Cardiac fibroblast (primary cell): ENCODE measurements around the gene PRRG4.
A peak's percentile ranks its signal among the peaks of the same experiment; 100 is the strongest.

Experiments
- DNase-seq, 2 donors: peaks; one replicate each; pipeline versions ENCODE4 v3.0.0 to v3.0.0-alpha.2; 2010; ENCODE audit warnings: low read depth in 2 of 2
- H3K4me3 ChIP-seq, 2 donors: replicated peaks in 1 of 2; 1 replicate in 1 of 2; 2 replicates in 1 of 2; pipeline ENCODE4 v1.5.1; 2011; ENCODE audit warnings: low read depth in 2 of 2, low read length in 2 of 2, mild to moderate bottlenecking in 2 of 2, moderate library complexity in 1 of 2
- TF ChIP-seq, protein P1 (sequence below): IDR thresholded peaks from one replicate; pipeline ENCODE4 v1.5.1; 2011; ENCODE audit warnings: low read depth, mild to moderate bottlenecking, low read length, inconsistent platforms

PRRG4 gene

DNA sequence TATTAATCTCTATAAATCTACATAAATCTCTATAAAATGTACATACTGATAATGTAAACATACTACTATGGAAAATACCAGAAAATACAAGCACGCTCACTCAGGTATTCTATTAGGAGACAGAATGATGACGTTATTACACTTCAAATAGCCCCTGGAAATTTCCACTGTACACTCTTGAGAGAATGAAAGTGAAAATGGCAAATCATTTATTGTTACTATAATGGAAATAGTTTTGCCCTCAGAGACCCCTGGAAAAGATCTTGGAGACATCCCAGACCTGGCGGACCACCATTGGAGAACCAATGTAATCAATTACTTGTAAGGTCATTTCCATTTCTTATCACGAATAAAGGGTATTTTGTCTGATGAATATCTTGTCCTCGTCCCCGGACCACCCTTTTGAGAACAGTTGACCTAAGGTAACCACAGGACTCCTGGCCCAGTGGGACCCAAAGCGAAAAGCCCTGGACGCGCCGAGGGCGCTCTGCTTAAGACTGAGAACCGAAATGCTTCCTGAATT, 509 bp upstream of the PRRG4 start:
- no peak for DNase-seq
- H3K4me3 ChIP-seq = peak overlapping the region; percentile 52 to 57
- TF ChIP-seq, protein P1, sequence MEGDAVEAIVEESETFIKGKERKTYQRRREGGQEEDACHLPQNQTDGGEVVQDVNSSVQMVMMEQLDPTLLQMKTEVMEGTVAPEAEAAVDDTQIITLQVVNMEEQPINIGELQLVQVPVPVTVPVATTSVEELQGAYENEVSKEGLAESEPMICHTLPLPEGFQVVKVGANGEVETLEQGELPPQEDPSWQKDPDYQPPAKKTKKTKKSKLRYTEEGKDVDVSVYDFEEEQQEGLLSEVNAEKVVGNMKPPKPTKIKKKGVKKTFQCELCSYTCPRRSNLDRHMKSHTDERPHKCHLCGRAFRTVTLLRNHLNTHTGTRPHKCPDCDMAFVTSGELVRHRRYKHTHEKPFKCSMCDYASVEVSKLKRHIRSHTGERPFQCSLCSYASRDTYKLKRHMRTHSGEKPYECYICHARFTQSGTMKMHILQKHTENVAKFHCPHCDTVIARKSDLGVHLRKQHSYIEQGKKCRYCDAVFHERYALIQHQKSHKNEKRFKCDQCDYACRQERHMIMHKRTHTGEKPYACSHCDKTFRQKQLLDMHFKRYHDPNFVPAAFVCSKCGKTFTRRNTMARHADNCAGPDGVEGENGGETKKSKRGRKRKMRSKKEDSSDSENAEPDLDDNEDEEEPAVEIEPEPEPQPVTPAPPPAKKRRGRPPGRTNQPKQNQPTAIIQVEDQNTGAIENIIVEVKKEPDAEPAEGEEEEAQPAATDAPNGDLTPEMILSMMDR = no peak

DNA sequence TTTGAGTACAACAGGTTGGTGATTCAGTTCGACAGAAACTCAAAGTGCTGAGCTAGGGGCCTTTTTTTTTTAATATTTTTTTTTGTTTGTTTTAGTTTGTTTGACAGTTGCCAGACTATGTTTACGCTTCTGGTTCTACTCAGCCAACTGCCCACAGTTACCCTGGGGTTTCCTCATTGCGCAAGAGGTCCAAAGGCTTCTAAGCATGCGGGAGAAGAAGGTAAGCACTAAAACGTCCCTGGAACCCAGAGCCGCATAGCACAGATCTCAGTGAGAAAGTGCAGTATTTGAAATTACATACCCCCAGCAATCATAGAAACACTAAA, 649 bp downstream of the PRRG4 start:
- TF ChIP-seq, protein P1 = no peak
- peak; percentile 17 to 22 for DNase-seq
- H3K4me3 ChIP-seq = peak overlapping the region; percentile 52 to 57

DNA sequence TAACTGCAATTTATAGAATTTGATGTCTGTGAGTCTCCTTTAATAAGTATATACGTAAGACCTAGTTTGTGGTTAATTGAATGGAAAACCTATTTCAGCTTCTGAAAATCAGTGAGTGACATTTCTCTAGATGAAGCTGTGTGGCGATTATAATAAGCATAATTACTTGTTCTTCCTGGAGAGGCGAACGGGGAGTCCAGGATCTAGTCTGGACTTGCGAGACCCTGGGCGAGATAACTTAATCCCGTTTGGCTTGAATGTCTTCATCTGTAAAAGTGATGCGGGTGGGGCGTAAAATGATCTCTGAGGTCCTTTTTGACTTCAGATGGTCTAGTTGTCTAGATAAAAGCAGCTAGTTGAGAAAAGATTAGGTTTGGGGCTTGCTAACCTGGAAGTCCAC, 1.1 kb downstream of the PRRG4 start:
- H3K4me3 ChIP-seq = no peak overlapping the region
- TF ChIP-seq, protein P1 = no peak
- DNase-seq = no peak

DNA sequence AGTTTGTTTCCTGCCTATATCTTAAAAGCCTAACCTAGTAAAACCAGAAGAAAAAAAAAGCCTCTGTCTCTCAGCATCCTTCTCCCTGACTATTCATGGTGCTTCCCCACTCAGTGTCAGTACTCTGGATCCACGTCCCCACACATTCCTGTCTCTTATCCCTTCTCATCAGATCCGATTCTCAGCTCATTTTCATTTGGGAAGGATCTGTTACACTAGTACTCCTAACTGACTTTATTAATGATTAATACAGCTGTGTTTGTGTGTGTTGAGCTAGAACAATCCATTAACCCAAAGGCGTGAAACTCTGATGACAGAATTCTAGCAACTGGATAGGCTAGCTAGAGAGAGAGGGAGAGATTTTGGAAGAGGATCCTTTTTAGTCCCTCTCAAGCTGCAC, 1.5 kb downstream of the PRRG4 start:
- DNase-seq = no peak
- TF ChIP-seq, protein P1 = no peak
- no peak overlapping the region for H3K4me3 ChIP-seq

DNA sequence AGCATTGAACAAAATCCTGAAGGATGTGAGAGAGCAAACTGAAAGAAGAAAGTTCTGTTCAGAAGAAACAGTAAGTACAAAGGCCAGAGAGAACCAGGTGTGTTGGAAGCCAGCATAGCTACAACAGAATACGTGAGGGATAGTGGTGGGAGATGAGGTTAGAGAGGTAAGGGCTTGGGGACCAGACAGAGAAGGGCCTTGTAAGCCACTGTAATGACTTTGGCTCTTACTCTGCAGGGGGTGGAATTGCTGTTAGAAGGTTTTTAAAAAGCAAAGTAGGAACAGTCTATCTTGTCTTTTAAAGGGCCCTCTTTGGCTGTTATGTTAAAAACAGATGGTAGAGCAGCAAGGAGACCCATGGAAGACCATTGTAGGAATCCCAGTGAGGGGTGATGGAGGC, 4.2 kb downstream of the PRRG4 start:
- no peak overlapping the region for H3K4me3 ChIP-seq
- TF ChIP-seq, protein P1 = no peak
- DNase-seq = no peak

DNA sequence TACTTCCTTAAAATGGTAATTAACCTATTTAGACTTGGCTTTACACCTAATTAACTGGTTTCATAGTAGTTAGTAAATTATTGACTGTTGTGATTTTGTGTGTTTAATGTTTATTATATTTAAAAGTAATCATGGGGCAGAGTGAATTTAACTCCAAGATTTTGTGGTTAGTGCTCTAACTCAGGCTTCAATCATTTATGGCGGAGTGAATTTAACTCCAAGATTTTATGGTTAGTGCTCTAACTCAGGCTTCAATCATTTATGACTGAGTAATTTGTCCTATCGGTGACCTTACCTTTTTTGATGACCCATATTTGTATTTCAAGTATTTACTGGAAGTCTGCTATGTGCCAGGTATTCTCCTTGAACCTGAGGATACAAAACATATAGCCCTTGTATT, 7.2 kb downstream of the PRRG4 start:
- TF ChIP-seq, protein P1 = no peak
- no peak for DNase-seq
- no peak overlapping the region for H3K4me3 ChIP-seq
